GM19351 (cell line): ENCODE data around the gene CREG2.

Experiments used
- ATAC-seq: cut with Tn5 transposase; IDR thresholded peaks from one replicate; pipeline ENCODE4 v1.9.1; 2021; ENCODE audit warnings: mild to moderate bottlenecking, moderate library complexity; ENCODE audit not compliant: unreplicated experiment

Gene CREG2

GRCh38 chr2:101310090-101310833, 77.0 kb downstream of the CREG2 start:
- no peak for ATAC-seq

- peak; percentile 55 for ATAC-seq
These were observed 78.7 kb downstream of the CREG2 start, which contains the start of gene RNF149 for GRCh38 chr2:101308432-101309210. TSS of gene RNF149 (minus strand) at chr2:101308701. CDS start at chr2:101308588, 113 bp downstream.

- ATAC-seq = peak; percentile 15
These were observed 79.3 kb downstream of the CREG2 start for GRCh38 chr2:101307950-101308431.

- no peak for ATAC-seq
These were observed 79.8 kb downstream of the CREG2 start for GRCh38 chr2:101307503-101307902.

- no peak for ATAC-seq
These were observed 80.9 kb downstream of the CREG2 start for GRCh38 chr2:101306410-101306809.

- no peak for ATAC-seq
These were observed 81.7 kb downstream of the CREG2 start for GRCh38 chr2:101305492-101306078.

GRCh38 chr2:101305035-101305434, 82.3 kb downstream of the CREG2 start:
- ATAC-seq = no peak

- ATAC-seq = no peak
These were observed 83.6 kb downstream of the CREG2 start for GRCh38 chr2:101303688-101304087.

GRCh38 chr2:101302016-101302415, 85.3 kb downstream of the CREG2 start:
- no peak for ATAC-seq

- no peak for ATAC-seq
These were observed 86.5 kb downstream of the CREG2 start for GRCh38 chr2:101300836-101301235.

GRCh38 chr2:101300164-101300563, 87.1 kb downstream of the CREG2 start:
- no peak for ATAC-seq

- no peak for ATAC-seq
These were observed 87.7 kb downstream of the CREG2 start for GRCh38 chr2:101299604-101300003.

GRCh38 chr2:101297383-101297782, 89.9 kb downstream of the CREG2 start:
- no peak for ATAC-seq

GRCh38 chr2:101296371-101296770, 90.9 kb downstream of the CREG2 start:
- ATAC-seq = no peak

- ATAC-seq = no peak
These were observed 91.4 kb downstream of the CREG2 start for GRCh38 chr2:101295895-101296294.
